ENCODE data around the gene WNT1. TPM values are rescaled to one million over a fixed set of nuclear protein-coding genes. Genes with fewer than 3 reads are reported as not detected.

The WNT1 gene
- total RNA-seq, 4 donors from 2014 or later = not detected

GRCh38 chr12:49021292-49021915 is 43.3 kb downstream of the WNT1 start:
- H3K9me3 ChIP-seq = no peaks in the 10 kb centered on the region
- no peak overlapping the region for H3K4me3 ChIP-seq
- no peak for DNase-seq
- peaks cover 0 to 55% of the 10 kb centered on the region in 2 donors for H3K36me3 ChIP-seq
- H3K4me1 ChIP-seq = peaks cover 16 to 18% of the 10 kb centered on the region in 2 donors
- H3K27ac ChIP-seq = no peak overlapping the region
- H3K27me3 ChIP-seq = no peaks in the 10 kb centered on the region
- intact Hi-C loops (cut with DNase I; ENCODE audit: low total_unique reads) = no loop called here
- ATAC-seq = no peak
- no peak for TF ChIP-seq POLR2A (IDR thresholded peaks at IDR 0.05)
- in situ Hi-C loops (cut with MboI; ENCODE audit: low sequenced_read_pairs in 4 of 4) = no loop called here

GRCh38 chr12:49022558-49023178 is 44.5 kb downstream of the WNT1 start:
- Histone ChIP-seq H3K27me3 (no peaks in the 10 kb centered on the region), H3K4me1 (peaks cover 3 to 5% of the 10 kb centered on the region in 2 donors), H3K27ac (no peak overlapping the region), H3K36me3 (peaks cover 0 to 67% of the 10 kb centered on the region in 2 donors), H3K4me3 (no peak overlapping the region), H3K9me3 (no peaks in the 10 kb centered on the region)
- ATAC-seq (no peak), DNase-seq (no peak)
- TF ChIP-seq POLR2A (IDR thresholded peaks at IDR 0.05) = no peak
- TF ChIP-seq CTCF (IDR thresholded peaks at IDR 0.05 in 4 of 5, conservative IDR thresholded peaks at IDR 0.05 in 1 of 5) = no peak
- intact Hi-C loops (cut with DNase I; ENCODE audit: low total_unique reads) = no loop called here
- in situ Hi-C loops (cut with MboI; ENCODE audit: low sequenced_read_pairs in 4 of 4) = no loop called here

GRCh38 chr12:49023812-49024211 is 45.7 kb downstream of the WNT1 start:
- ATAC-seq = no peak
- H3K36me3 ChIP-seq = peaks cover 0 to 79% of the 10 kb centered on the region in 2 donors
- TF ChIP-seq POLR2A (IDR thresholded peaks at IDR 0.05) = no peak
- TF ChIP-seq CTCF (IDR thresholded peaks at IDR 0.05 in 4 of 5, conservative IDR thresholded peaks at IDR 0.05 in 1 of 5) = no peak
- H3K9me3 ChIP-seq = no peaks in the 10 kb centered on the region
- in situ Hi-C loops (cut with MboI; ENCODE audit: low sequenced_read_pairs in 4 of 4) (no loop called here), intact Hi-C loops (cut with DNase I; ENCODE audit: low total_unique reads) (no loop called here)
- DNase-seq = no peak
- no peak overlapping the region for H3K27ac ChIP-seq
- no peak overlapping the region for H3K4me3 ChIP-seq
- no peaks in the 10 kb centered on the region for H3K27me3 ChIP-seq
- H3K4me1 ChIP-seq = no peaks in the 10 kb centered on the region

GRCh38 chr12:49024543-49024942 is 46.4 kb downstream of the WNT1 start:
- TF ChIP-seq POLR2A (IDR thresholded peaks at IDR 0.05) (no peak), CTCF (IDR thresholded peaks at IDR 0.05 in 4 of 5, conservative IDR thresholded peaks at IDR 0.05 in 1 of 5) (no peak)
- no peaks in the 10 kb centered on the region for H3K27me3 ChIP-seq
- intact Hi-C loops (cut with DNase I; ENCODE audit: low total_unique reads) (no loop called here), in situ Hi-C loops (cut with MboI; ENCODE audit: low sequenced_read_pairs in 4 of 4) (no loop called here)
- no peaks in the 10 kb centered on the region for H3K9me3 ChIP-seq
- no peak overlapping the region for H3K4me3 ChIP-seq
- DNase-seq (no peak), ATAC-seq (no peak)
- H3K4me1 ChIP-seq = no peaks in the 10 kb centered on the region
- H3K36me3 ChIP-seq = peaks cover 0 to 85% of the 10 kb centered on the region in 2 donors
- H3K27ac ChIP-seq = no peak overlapping the region

GRCh38 chr12:49025463-49025862 is 47.3 kb downstream of the WNT1 start:
- H3K4me1 ChIP-seq = no peaks in the 10 kb centered on the region
- DNase-seq (no peak), ATAC-seq (no peak)
- H3K27ac ChIP-seq = no peak overlapping the region
- intact Hi-C loops (cut with DNase I; ENCODE audit: low total_unique reads) = no loop called here
- peaks cover 0 to 85% of the 10 kb centered on the region in 2 donors for H3K36me3 ChIP-seq
- in situ Hi-C loops (cut with MboI; ENCODE audit: low sequenced_read_pairs in 4 of 4) = no loop called here
- H3K9me3 ChIP-seq = no peaks in the 10 kb centered on the region
- H3K4me3 ChIP-seq = no peak overlapping the region
- no peak for TF ChIP-seq POLR2A (IDR thresholded peaks at IDR 0.05)
- TF ChIP-seq CTCF (IDR thresholded peaks at IDR 0.05 in 4 of 5, conservative IDR thresholded peaks at IDR 0.05 in 1 of 5) = no peak
- no peaks in the 10 kb centered on the region for H3K27me3 ChIP-seq
